Left lung (tissue), 10 donors: Measurements from ENCODE around the gene SIK2. TPM values are rescaled to one million over a fixed set of nuclear protein-coding genes. Genes with fewer than 3 reads are reported as not detected.

Experiments
- ATAC-seq: fragments of 200-7000 bp; cut with Tn5 transposase; one replicate; pipeline ENCODE4 v1.9.1; 2020; ENCODE audit warnings: moderate library complexity
- DNase-seq, 4 donors: peaks; one replicate each; pipeline ENCODE4 v3.0.0-alpha.2; 2013 to 2020
- H3K27ac ChIP-seq, 2 donors: fragments of 200-600 bp; sonication (generic) in 1 of 2; one replicate each; pipeline versions ENCODE4 v1.5.0 to v1.8.0; 2020 to 2021
- H3K27me3 ChIP-seq, 2 donors: fragments of 200-600 bp; sonication (generic) in 1 of 2; one replicate each; pipeline versions ENCODE4 v1.5.0 to v1.8.0; 2020 to 2021
- H3K36me3 ChIP-seq, 2 donors: fragments of 200-600 bp; sonication (generic) in 1 of 2; one replicate each; pipeline versions ENCODE4 v1.5.0 to v1.8.0; 2020 to 2021
- H3K4me1 ChIP-seq, 2 donors: fragments of 200-600 bp; one replicate each; pipeline ENCODE4 v1.8.0; 2021
- H3K4me3 ChIP-seq, 2 donors: fragments of 200-600 bp; sonication (generic) in 1 of 2; one replicate each; pipeline versions ENCODE4 v1.5.0 to v1.8.0; 2020 to 2021; ENCODE audit warnings: mild to moderate bottlenecking in 1 of 2
- H3K9me3 ChIP-seq, 2 donors: fragments of 200-600 bp; sonication (generic) in 1 of 2; one replicate each; pipeline versions ENCODE4 v1.5.0 to v1.8.0; 2020 to 2021
- CTCF ChIP-seq, 2 donors: fragments of 200-600 bp; sonication (generic) in 1 of 2; IDR thresholded peaks; one replicate each; pipeline versions ENCODE4 v1.5.0 to v1.8.0; 2021; ENCODE audit warnings: antibody characterized with exemption in 2 of 2
- intact Hi-C, 2 donors: fragments of 100-400 bp; cut with DNase I; formaldehyde crosslinking; loops; one replicate each; pipeline versions ENCODE4 v1.11.2 to v1.14.2; 2022
- polyA plus RNA-seq, 6 donors: library from polyadenylated mRNA; unstranded; fragments of 120-200 nt; gene quantifications; one replicate each; pipeline ENCODE4 v1.2.1, GENCODE V29; 2013; ENCODE audit not compliant: insufficient read length in 6 of 6
- total RNA-seq, 2 donors: library from RNA; stranded (reverse); fragmentation: NEBNext Ultra II Directional; extraction: Animal tissue kit (Norgen Biotek cat#: 25700); gene quantifications; one replicate each; pipeline ENCODE4 v1.2.1, GENCODE V29; 2021
- donor health status: DM: no; HTN: yes; CAD: no.
- donor health status: DM: no; HTN: no; CAD: no.

The SIK2 gene
- total and polyA plus RNA-seq, 8 donors, result 23.3 to 35.1 (median 30.8) TPM

- Histone ChIP-seq H3K4me1 (peaks cover 0 to 5% of the 10 kb centered on the region in 2 donors), H3K27me3 (no peaks in the 10 kb centered on the region), H3K9me3 (no peaks in the 10 kb centered on the region), H3K36me3 (no peaks in the 10 kb centered on the region), H3K4me3 (no peak overlapping the region), H3K27ac (no peak overlapping the region)
- no peak for DNase-seq
- no peak for TF ChIP-seq CTCF (IDR thresholded peaks at IDR 0.05)
- no peak for ATAC-seq
- intact Hi-C loops, result no loop called here
These were observed 39.4 kb upstream of the SIK2 start for GRCh38 chr11:111562692-111563389.

GRCh38 chr11:111565114-111565720 lies 37.0 kb upstream of the SIK2 start:
- intact Hi-C loops, result no loop called here
- ATAC-seq (peak; percentile 75), DNase-seq (peak in 2 of 4 donors; percentile 64 to 80)
- Histone ChIP-seq H3K9me3 (no peaks in the 10 kb centered on the region), H3K27ac (no peak overlapping the region), H3K4me1 (peaks cover 0 to 5% of the 10 kb centered on the region in 2 donors), H3K27me3 (no peaks in the 10 kb centered on the region), H3K4me3 (no peak overlapping the region), H3K36me3 (no peaks in the 10 kb centered on the region)
- TF ChIP-seq CTCF (IDR thresholded peaks at IDR 0.05), result peak; percentile 90 to 94

GRCh38 chr11:111566324-111566723 lies 35.9 kb upstream of the SIK2 start:
- no peak for DNase-seq
- Histone ChIP-seq H3K36me3 (no peaks in the 10 kb centered on the region), H3K27ac (no peak overlapping the region), H3K9me3 (no peaks in the 10 kb centered on the region), H3K27me3 (no peaks in the 10 kb centered on the region), H3K4me1 (peaks cover 0 to 5% of the 10 kb centered on the region in 2 donors), H3K4me3 (no peak overlapping the region)
- no peak for TF ChIP-seq CTCF (IDR thresholded peaks at IDR 0.05)
- ATAC-seq, result no peak
- intact Hi-C loops, result no loop called here

GRCh38 chr11:111569476-111569875 lies 32.8 kb upstream of the SIK2 start:
- intact Hi-C loops, result no loop called here
- Histone ChIP-seq H3K4me1 (no peaks in the 10 kb centered on the region), H3K36me3 (no peaks in the 10 kb centered on the region), H3K9me3 (no peaks in the 10 kb centered on the region), H3K27ac (no peak overlapping the region), H3K27me3 (no peaks in the 10 kb centered on the region), H3K4me3 (no peak overlapping the region)
- ATAC-seq (no peak), DNase-seq (no peak)
- TF ChIP-seq CTCF (IDR thresholded peaks at IDR 0.05), result no peak

- Histone ChIP-seq H3K27me3 (no peaks in the 10 kb centered on the region), H3K36me3 (no peaks in the 10 kb centered on the region), H3K9me3 (no peaks in the 10 kb centered on the region), H3K4me1 (peaks cover 0 to 5% of the 10 kb centered on the region in 2 donors), H3K4me3 (no peak overlapping the region), H3K27ac (no peak overlapping the region)
- no peak for TF ChIP-seq CTCF (IDR thresholded peaks at IDR 0.05)
- intact Hi-C loops, result no loop called here
- no peak for ATAC-seq
- DNase-seq, result no peak
These were observed 31.5 kb upstream of the SIK2 start for GRCh38 chr11:111570796-111571195.
